CD1c-positive myeloid dendritic cell (primary cell): ENCODE data around the gene C12orf75.
"Not testable (repeated sequence)": the region's sequence is repeated elsewhere in the genome, so short reads cannot be mapped to it uniquely, and the experiment has no call there.

ENCODE experiments used
- DNase-seq: peaks from one replicate; pipeline ENCODE4 v3.0.0-alpha.2; 2016; ENCODE audit errors: extremely low spot score

The C12orf75 gene

GRCh38 chr12:105335856-105336255 lies 5.4 kb downstream of the C12orf75 start:
- peak; percentile 3 for DNase-seq

GRCh38 chr12:105336411-105336810 lies 5.9 kb downstream of the C12orf75 start:
- DNase-seq: no peak

GRCh38 chr12:105337391-105337790 lies 6.9 kb downstream of the C12orf75 start:
- peak; percentile 44 for DNase-seq

GRCh38 chr12:105338966-105339365 lies 8.5 kb downstream of the C12orf75 start:
- no peak for DNase-seq

GRCh38 chr12:105341010-105341409 lies 10.5 kb downstream of the C12orf75 start:
- no peak for DNase-seq

- not testable (repeated sequence) for DNase-seq
Observed at GRCh38 chr12:105341620-105342019, 11.1 kb downstream of the C12orf75 start.

GRCh38 chr12:105342464-105342863 lies 12.0 kb downstream of the C12orf75 start:
- no peak for DNase-seq

- DNase-seq: no peak
Observed at GRCh38 chr12:105343836-105344235, 13.3 kb downstream of the C12orf75 start.

- no peak for DNase-seq
Observed at GRCh38 chr12:105347499-105347898, 17.0 kb downstream of the C12orf75 start.

- DNase-seq: no peak
Observed at GRCh38 chr12:105348142-105348541, 17.7 kb downstream of the C12orf75 start.

GRCh38 chr12:105348561-105348960 lies 18.1 kb downstream of the C12orf75 start:
- no peak for DNase-seq

GRCh38 chr12:105349138-105349537 lies 18.6 kb downstream of the C12orf75 start:
- no peak for DNase-seq

- DNase-seq: no peak
Observed at GRCh38 chr12:105351523-105351922, 21.0 kb downstream of the C12orf75 start.

GRCh38 chr12:105352052-105352451 lies 21.6 kb downstream of the C12orf75 start:
- no peak for DNase-seq

GRCh38 chr12:105352940-105353635 lies 22.6 kb downstream of the C12orf75 start:
- no peak for DNase-seq

GRCh38 chr12:105355752-105356151 lies 25.3 kb downstream of the C12orf75 start:
- no peak for DNase-seq

GRCh38 chr12:105357162-105357691 lies 26.7 kb downstream of the C12orf75 start:
- DNase-seq: no peak

- peak; percentile 83 for DNase-seq
Observed at GRCh38 chr12:105358789-105359188, 28.3 kb downstream of the C12orf75 start.

- no peak for DNase-seq
Observed at GRCh38 chr12:105359856-105360255, 29.4 kb downstream of the C12orf75 start.

- DNase-seq: no peak
Observed at GRCh38 chr12:105363890-105364289, 33.4 kb downstream of the C12orf75 start.

GRCh38 chr12:105365231-105365630 lies 34.7 kb downstream of the C12orf75 start:
- no peak for DNase-seq

GRCh38 chr12:105368047-105368646 lies 37.7 kb downstream of the C12orf75 start:
- DNase-seq: no peak

GRCh38 chr12:105369014-105369413 lies 38.5 kb downstream of the C12orf75 start:
- DNase-seq: no peak
